SH-SY5Y (cell line): Measurements from ENCODE around the gene CCR5.

Experiments used
- GATA2 ChIP-seq: IDR thresholded peaks from 2 replicates; pipeline ENCODE4 v1.6.1; 2011; ENCODE audit warnings: mild to moderate bottlenecking, low read depth, low read length
- GATA3 ChIP-seq: IDR thresholded peaks from 2 replicates; pipeline ENCODE4 v1.6.1; 2011; ENCODE audit warnings: low read depth, mild to moderate bottlenecking, low read length, moderate library complexity

- no peak for TF ChIP-seq GATA2
- no peak for TF ChIP-seq GATA3
These were observed 27.6 kb downstream of the CCR5 start for GRCh38 chr3:46398186-46398955.
